Measurements from ENCODE around the gene SPART.

SPART gene, protein sequence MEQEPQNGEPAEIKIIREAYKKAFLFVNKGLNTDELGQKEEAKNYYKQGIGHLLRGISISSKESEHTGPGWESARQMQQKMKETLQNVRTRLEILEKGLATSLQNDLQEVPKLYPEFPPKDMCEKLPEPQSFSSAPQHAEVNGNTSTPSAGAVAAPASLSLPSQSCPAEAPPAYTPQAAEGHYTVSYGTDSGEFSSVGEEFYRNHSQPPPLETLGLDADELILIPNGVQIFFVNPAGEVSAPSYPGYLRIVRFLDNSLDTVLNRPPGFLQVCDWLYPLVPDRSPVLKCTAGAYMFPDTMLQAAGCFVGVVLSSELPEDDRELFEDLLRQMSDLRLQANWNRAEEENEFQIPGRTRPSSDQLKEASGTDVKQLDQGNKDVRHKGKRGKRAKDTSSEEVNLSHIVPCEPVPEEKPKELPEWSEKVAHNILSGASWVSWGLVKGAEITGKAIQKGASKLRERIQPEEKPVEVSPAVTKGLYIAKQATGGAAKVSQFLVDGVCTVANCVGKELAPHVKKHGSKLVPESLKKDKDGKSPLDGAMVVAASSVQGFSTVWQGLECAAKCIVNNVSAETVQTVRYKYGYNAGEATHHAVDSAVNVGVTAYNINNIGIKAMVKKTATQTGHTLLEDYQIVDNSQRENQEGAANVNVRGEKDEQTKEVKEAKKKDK

DNA sequence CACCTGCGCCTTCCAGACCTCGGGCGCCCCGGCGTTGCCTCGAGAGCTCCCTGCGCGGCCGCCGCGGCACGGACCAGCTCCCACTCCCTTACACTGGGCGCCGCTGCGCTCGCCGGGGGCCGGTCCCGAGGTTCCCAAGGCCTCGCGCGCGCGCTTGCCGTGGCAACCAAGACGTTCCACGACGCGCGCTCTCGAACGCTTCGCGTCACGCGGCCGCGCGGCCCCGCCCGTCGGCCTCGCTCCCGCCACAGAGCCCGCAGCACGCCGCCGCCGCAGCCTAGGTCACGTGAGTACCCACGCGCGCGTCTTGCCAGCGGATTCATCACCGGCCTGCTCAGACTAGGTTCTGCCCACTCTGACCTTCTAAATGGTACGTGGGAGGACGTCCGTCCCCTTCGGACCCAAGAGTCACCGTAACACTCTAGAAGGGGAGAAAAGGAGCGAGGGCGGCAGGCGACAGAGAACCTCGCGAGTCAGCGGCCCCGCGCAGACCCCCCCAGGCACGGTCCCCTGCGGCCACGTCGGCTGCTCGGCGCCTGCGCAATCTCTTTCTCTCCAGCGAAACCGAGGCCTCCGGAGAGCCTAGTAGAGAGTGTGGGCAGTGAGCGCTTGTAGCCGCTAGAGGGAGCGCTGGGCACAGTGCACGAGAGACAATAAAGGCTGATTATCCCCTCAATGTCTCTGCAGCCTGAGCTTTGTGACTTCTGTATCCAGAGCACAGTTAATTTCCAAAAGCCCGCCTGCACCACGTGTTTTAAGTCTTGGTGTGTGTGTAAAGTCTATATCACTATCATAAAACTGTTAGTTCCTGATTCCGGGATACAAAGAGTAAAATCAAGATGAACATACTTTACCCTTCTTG is at the start of gene SPART:
SPART (minus strand) TSS at position 173 of the 862 bp plus-strand sequence. CDS start 10,564 bp downstream, outside the sequence.
- DNase-seq (ENCODE audit: low spot score) = peak; percentile 12

DNA sequence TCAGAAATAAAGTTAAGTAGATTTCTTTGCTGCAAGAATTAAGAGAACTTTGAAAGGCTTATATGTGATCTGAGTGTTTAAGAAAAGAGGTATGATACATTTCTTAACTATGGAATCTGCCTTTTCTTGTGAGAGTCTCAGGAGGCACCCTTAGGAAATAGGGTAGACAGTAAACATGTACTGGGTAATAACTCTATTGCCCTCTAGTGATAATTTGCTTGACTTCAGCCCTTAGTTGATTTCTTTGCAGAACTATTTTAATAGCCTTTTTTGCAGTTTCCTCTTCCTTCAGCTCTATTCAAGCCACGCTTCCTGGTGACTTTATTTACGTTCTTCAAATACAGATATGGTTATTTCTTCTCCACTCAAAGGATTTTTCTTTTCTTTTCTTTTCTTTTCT is 49.1 kb upstream of the SPART start:
- no peak for DNase-seq (ENCODE audit: low spot score)

DNA sequence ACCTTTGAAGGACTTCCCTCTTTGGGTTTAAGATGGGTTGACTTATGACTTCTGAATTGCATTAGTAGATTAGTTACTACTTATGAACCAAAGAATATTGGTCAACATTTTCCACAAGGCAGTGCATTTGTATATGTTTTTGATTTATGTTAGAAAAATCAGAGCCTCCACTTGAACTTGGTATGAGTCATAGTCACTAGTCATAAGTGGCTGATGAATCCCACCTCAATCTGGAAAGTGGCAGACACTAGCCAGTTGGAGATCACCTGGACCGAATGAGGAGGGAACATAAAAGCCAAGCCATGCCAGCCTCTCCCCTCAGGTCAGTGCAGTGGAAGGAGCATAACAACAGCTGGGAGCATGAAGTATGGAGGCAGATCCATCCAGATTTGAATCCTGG is 39.3 kb upstream of the SPART start:
- DNase-seq (ENCODE audit: low spot score) = no peak

DNA sequence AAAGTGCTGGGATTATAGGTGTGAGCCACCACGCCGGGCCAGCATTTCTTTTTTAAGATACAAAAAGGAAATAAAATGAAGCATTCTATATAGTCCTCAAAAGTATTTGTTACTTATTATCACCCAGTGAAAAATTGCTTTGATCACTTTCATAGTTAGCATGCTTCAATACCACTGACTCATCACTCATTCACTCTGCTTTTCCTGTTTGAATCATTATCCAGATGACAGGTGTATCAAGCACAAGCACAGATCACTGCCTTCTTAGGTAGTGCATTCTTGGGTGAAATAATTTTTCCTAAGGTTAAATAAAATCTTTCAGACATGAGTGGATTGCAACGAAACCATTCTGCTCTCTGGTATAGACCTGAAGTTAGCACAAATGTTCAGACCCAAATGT is 35.8 kb upstream of the SPART start:
- no peak for DNase-seq (ENCODE audit: low spot score)

DNA sequence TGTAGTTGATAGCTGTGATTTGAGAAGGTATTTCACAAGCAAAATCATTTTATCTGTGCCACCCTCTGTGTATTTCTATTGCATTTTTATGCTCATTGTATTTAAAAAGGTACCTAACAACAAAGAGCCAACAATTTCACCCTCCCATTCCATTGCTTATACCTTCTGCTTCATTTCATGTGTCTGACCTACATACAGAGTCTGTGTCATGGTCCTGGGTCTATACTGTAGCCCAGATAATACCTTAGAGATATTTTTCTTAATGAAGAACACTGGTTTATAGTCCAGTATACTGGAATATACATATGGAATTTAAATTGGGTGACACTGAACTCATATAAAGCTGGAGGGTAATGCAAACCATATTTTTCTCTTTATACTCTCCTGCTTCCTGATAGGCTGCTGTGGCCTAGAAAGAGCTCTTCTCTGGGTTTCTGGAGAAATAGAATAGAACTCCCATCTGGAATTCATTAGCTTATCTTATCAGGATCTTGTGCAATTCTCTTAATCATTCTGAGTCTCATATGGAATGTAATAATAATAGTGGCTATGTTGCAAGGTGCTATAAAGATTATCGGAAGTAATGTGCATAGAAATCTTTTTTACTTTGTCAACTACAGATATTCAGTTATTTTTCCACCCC is 31.8 kb upstream of the SPART start:
- DNase-seq (ENCODE audit: low spot score) = no peak

DNA sequence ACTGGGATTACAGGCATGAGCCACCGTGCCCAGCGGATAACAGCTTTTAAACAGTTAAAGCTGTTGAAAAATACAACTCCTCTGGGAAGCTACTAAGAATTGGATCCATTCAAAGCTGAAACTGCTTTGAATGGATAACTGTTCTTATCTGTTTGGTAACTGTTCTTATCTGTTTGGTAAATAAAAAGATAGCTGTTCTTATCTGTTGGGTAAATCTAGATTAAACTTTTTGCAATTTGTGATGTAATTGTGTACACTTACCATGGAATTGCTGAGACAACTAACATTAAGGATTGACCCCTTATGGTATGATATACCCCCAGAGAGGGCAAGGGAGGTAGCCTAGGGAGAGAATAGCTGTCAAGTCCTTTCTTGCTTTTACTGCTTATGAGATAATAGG is 27.9 kb upstream of the SPART start:
- DNase-seq (ENCODE audit: low spot score) = no peak

DNA sequence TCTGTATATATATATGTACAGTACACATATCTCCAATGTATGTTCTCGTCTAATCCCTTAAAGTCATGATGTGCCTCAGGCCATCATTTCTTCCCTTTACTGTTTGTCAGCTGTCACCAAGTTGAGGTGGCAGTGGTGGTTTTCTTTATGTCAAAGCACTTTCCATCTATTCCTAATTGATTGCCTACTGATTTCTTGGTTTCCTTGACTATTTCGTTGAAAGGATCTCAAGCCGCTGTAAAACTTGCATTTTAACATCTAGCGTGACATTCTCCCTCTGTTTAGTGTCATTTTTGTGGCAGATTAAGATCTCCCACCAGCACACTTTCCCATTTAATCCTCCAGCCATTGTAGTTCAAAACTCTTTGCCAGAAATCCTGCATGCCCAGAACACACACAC is 25.0 kb upstream of the SPART start:
- DNase-seq (ENCODE audit: low spot score) = no peak

DNA sequence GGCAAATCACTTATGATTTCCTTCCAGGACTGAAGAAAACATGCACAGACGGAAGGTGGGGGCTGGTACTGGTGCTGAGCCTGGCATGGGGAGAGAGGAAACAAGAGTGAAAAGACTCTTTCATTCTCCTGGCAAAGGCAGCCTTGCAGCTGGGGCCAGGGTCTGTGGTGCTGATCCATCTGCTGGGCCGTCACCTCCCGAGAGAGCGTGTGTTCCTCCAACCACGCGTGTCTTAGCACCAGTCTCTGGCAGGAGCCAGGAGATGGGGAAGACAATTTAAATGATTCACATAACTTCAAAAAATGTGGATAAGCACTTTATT is 23.9 kb upstream of the SPART start:
- DNase-seq (ENCODE audit: low spot score) = no peak

DNA sequence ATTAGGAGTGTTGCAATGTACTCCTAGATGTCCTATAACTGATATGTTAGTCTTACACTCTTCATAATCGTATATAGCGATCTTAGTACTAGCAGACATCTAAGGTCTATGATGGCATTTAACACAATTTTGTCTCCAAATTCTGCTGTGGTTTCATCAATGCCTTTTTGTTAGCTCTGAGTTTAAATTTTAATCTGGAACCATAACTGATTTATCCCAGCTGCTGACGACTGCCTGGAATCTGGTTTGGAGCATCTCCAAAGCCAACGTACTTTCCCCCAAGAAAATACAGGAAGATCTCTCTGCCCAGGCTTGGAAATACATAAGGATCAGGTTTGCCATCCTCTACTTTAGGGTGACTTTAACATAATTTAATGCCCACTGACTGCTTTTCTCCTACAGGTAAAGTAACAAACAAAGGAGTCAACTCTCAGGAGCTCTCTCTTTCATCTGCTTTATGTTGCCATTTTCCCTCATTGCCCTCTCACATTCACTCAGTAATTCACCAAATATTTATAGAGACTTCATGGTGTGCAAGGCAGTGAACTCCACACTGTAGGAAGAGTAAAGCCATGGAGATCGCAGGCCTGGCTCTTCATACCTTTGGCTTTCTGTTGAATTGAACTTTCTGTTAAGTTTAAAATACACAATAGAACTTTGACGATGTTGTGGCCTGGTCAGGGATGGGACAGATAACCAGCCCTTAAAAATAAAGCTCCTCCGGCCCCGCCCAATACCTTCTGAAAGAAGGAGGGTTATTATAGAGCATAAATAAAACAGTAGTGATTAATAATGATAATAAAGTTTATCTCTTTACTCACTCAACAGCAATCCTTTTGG is 23.3 kb upstream of the SPART start:
- no peak for DNase-seq (ENCODE audit: low spot score)

DNA sequence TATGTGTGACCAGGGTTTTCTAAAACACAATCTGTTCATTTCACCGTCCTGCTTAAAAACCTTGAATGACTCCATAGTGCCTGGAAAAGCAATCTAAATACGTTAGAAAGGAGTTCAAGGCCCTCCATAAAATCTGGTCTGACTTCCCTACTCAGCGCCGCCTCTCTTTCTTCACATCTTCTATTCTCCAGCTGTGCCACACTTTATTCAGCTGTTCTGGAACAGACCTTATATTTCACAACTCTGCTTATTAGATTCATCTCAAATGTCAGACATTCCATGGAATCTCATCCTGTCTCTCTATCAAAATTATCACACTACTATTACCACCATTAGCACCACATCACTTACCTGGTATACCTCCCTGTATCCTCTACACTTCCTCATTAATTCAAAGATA is 19.8 kb upstream of the SPART start:
- DNase-seq (ENCODE audit: low spot score) = no peak

DNA sequence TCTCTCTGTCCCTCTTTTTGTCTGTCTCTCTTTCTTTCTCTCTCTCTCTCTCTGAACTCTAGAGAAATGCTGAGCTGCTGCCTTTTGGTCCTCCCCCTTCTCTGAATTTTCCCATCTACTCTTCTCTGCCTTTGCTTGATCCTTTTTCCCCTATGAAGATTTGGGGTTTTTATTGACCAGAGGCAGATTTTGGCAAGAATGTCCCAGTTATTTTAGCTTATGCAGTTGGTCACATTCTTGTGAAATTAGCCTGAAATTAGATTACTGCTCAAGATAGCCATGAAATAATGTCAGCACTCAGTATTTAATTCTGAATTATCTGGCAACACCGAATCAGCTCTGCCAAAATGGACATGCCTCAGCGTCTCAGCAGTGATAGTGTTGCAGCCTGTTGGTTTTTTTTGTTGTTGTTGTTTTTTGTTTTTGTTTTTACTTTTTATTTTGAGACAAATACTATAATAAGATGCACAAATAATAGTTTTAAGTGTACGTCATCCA is 17.2 kb upstream of the SPART start:
- no peak for DNase-seq (ENCODE audit: low spot score)

DNA sequence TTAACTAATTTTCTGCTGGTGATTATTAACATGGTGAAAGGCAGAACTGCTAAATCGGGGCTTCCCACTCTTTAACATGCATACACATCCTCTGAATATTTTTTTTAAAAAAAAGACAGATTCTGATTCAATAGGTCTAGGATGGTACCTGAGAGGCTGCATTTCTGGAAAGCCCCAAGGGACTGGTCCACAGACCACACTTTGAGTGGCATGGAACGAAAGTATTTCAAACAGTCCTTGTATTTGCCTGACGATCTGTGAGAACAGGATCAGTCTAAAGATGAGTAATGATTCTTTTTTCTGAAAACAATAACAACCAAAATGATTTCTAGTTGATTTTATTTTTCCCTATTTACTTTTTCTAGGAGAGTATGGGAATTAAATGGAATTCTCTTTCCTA is 16.7 kb upstream of the SPART start:
- DNase-seq (ENCODE audit: low spot score) = no peak

DNA sequence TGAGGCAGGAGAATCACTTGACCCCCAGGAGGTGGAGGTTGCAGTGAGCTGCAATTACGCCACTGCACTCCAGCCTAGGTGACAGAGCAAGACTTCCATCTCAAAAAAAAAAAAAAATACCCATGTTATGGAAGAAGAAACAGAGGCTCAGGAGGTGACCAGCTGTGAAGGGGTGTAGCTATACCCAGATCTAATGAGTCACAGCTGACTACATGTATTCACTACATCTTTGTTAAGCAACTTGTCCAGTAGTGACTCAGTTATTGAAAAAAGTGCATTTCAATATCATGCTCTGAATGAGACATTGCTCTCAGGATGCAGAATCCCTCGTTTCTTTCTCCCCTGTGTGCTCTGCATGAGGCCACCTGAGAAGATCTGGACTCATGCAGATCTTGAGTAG is 16.1 kb upstream of the SPART start:
- no peak for DNase-seq (ENCODE audit: low spot score)

DNA sequence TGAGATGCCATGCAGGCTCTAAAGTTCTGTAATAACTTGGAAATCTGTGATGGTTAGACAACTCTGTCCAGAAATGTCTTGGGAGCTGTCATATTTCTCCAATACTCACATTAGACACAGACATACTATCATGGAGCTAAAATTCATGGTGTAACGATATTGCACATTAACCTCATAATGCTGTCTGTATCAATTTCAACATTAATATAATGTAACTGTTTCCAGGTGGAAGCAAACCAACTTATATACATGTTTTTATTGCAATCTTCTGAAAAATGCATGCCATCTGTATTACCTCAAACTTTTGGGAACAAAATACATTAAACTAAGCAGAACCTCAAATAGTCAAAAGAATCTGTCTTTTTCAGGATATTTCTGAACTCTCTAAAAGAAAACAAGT is 14.7 kb upstream of the SPART start:
- DNase-seq (ENCODE audit: low spot score) = no peak

DNA sequence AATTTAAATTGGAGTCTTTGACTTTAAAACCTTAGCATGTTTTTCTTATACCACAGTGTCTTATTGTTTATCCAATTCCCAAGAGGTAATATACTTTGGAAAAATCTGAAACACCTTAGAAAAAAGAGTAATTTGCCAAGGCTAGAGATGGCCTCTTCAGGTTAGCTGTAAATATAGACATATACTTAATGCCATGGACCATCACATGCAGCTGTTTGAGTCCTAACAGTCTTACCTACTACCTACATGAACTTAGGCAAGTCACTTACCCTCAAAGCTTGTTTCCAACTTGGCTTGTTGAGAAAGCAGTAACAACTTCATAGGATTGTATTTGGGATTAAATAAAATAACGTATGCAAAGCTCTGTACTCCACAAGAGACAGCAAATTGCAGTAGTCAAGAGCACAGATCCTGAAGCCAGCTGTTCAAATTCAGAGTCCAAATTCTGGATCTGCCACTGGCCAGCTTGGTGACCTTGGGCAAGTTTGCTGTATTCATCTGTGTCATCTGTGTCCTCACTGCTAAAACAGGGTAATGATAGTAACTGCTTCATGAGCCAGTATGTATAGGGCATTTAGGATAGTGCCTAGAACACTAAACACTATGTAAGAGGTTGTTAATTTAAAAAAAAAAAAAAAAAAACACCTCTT is 13.2 kb upstream of the SPART start:
- no peak for DNase-seq (ENCODE audit: low spot score)

DNA sequence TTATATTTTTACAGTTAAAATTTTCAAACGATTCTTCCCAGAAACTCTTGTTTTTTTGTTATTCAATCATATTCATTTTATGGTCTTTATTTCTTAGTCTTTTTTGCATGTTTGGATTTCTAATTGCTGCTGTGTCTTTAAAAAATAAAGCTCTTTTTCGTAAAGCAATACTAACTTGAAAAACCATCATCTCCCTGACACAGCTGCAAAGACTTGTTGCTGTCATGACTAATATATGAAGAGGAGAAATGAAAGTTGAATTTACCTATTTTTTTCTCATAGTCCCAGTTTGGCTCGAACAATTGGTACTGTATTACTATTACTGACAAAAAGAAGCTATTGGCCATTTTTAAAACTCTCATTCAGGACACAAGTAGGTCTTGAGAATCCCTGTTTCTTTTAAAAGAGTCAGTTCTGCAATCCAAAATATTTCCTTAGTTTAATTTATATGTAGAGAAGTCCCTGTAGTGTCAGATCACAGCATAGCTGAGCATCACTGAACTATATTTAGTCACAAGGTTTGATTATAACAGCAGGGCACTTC is 12.1 kb upstream of the SPART start:
- no peak for DNase-seq (ENCODE audit: low spot score)

DNA sequence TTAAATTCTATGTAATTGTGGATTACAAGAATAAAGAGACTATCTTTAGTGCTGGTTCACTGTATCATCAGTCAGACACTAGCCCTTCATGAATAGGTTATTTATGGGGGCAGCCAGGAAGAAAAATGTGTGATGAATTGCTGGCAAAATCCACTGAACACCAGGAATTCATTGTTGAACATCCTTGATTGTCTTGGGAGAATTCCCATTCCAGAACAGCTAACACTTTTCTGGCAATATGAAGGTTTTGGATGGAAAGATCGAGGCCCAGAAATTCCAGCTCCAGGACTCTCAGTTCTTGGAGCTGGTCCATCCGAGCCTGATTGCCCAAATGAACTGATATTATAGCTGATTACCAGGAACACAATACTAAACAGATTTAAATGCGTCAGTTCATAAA is 11.5 kb upstream of the SPART start:
- DNase-seq (ENCODE audit: low spot score) = no peak

DNA sequence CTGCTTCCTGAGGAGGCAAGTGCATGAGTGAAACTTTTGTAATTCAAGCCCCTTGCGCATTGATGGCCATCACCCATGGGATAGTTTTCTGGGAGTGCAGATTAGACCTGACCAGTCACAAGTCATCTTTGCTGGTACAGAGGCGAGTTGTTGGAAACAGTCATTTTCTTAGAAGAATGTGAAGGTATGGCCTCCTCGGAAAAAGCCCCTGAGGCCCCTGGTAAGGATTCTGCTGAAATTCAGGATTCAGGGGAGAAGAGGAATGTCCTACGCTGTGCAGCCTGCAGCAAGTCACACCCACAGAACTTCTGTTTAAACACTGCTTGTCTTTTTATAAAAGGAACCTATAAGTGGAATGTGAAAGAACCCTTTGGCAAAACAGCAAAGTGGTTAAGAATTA is 11.0 kb upstream of the SPART start:
- no peak for DNase-seq (ENCODE audit: low spot score)

DNA sequence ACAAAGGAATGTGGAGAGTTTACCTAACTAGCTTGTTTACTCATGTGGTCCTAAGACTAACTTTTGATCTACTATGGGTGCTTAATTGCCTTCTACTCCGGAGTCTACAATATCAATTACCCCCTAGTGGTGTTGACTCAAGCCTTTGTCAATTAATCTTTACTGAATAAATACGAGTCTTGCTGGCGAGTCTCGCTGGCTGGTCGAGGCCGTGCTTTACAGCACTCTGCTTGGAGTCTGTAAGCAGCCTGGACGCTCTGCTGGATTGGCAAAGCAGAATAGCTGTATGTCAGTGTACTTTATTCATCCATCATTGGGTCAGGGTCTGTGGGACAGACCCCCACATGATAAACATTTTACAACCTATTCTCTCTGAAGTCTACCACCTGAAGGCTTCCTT is 9.9 kb upstream of the SPART start:
- no peak for DNase-seq (ENCODE audit: low spot score)

DNA sequence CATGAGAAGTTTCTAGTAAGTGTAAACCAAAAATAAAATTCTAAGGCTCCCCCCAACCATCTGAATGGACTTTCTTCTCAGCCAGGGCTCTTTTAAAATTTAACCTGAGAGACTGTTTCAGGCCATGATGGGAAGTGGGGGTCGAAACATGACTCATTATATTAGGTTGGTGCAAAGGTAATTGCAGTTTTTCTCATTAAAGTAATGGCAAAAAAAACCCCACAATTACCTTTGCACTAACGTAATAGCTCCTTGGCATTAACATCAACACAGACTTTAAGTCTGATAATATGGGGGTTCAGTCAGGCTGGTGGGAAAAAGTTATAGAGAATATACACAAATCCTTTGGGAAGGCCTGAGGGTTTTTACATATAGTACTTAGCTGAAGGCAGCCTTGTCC is 9.4 kb upstream of the SPART start:
- no peak for DNase-seq (ENCODE audit: low spot score)
